Kasumi-1 (cell line): ENCODE data around the gene SSC4D.
"Not testable (repeated sequence)": the region's sequence is repeated elsewhere in the genome, so short reads cannot be mapped to it uniquely, and the experiment has no call there.

Source experiments
- DNase-seq, 2 experiments: peaks; one replicate each; lab custom pipeline; 2025; lab: John Stamatoyannopoulos, UW

SSC4D gene

GRCh38 chr7:76383089-76383944, 26.2 kb downstream of the SSC4D start:
- DNase-seq, result peak; percentile 13 to 33

GRCh38 chr7:76381814-76382213, 27.7 kb downstream of the SSC4D start:
- DNase-seq, result no peak

- DNase-seq, result no peak
These were observed 28.9 kb downstream of the SSC4D start for GRCh38 chr7:76380623-76380966.

GRCh38 chr7:76377186-76377918, 32.1 kb downstream of the SSC4D start:
- no peak for DNase-seq

- DNase-seq, result no peak
These were observed 34.2 kb downstream of the SSC4D start for GRCh38 chr7:76375251-76375650.

GRCh38 chr7:76372984-76373833, 36.3 kb downstream of the SSC4D start:
- DNase-seq, result no peak

GRCh38 chr7:76371396-76371795, 38.1 kb downstream of the SSC4D start:
- no peak for DNase-seq

GRCh38 chr7:76369018-76369417, 40.5 kb downstream of the SSC4D start:
- no peak for DNase-seq

GRCh38 chr7:76368190-76368589, 41.3 kb downstream of the SSC4D start:
- DNase-seq, result no peak

- DNase-seq, result peak; percentile 82 to 83
These were observed 45.3 kb downstream of the SSC4D start for GRCh38 chr7:76364198-76364584.

- not testable (repeated sequence) for DNase-seq
These were observed 45.7 kb downstream of the SSC4D start for GRCh38 chr7:76363754-76364153.

GRCh38 chr7:76359978-76360638, 49.4 kb downstream of the SSC4D start:
- no peak for DNase-seq

GRCh38 chr7:76359111-76359977, 50.2 kb downstream of the SSC4D start:
- peak; percentile 97 to 98 for DNase-seq

GRCh38 chr7:76358481-76359110, 50.9 kb downstream of the SSC4D start, which contains the start of gene YWHAG:
Gene YWHAG (minus strand): TSS chr7:76358991. CDS start chr7:76358808, 183 bp downstream.
- peak; percentile 74 to 82 for DNase-seq

GRCh38 chr7:76358011-76358480, 51.5 kb downstream of the SSC4D start:
- DNase-seq, result peak; percentile 66 to 76

GRCh38 chr7:76357475-76358010, 52.0 kb downstream of the SSC4D start:
- peak in 1 of 2 experiments; percentile 49 for DNase-seq

- DNase-seq, result peak; percentile 19 to 24
These were observed 52.7 kb downstream of the SSC4D start for GRCh38 chr7:76356823-76357222.

GRCh38 chr7:76356115-76356514, 53.4 kb downstream of the SSC4D start:
- no peak for DNase-seq

- no peak for DNase-seq
These were observed 54.3 kb downstream of the SSC4D start for GRCh38 chr7:76354981-76355730.
